Lung (tissue), 12 donors: Measurements from ENCODE around the gene MED27. TPM values are rescaled to one million over a fixed set of nuclear protein-coding genes. Genes with fewer than 3 reads are reported as not detected.

Experiments used
- ATAC-seq: fragments of 200-7000 bp; cut with Tn5 transposase; one replicate; pipeline ENCODE4 v1.9.1; 2020; ENCODE audit warnings: moderate number of reproducible peaks; ENCODE audit not compliant: insufficient read depth, low FRiP score
- DNase-seq, 3 donors: peaks; one replicate each; pipeline ENCODE4 v3.0.0-alpha.2; 2013 to 2017
- H3K27ac ChIP-seq, 2 donors: one replicate each; pipeline ENCODE4 v1.5.1; 2013; ENCODE audit warnings: mild to moderate bottlenecking in 2 of 2, moderate library complexity in 2 of 2, control low read depth in 1 of 2, inconsistent platforms in 1 of 2, low read depth in 1 of 2, low read length in 1 of 2
- H3K27me3 ChIP-seq, 3 donors: one replicate each; pipeline ENCODE4 v1.5.1; 2013; ENCODE audit warnings: low read length in 2 of 3; ENCODE audit not compliant: control insufficient read depth in 3 of 3, insufficient read depth in 3 of 3
- H3K36me3 ChIP-seq, 4 donors: one replicate each; pipeline ENCODE4 v1.5.1; 2013; ENCODE audit warnings: low read length in 4 of 4, mild to moderate bottlenecking in 1 of 4, moderate library complexity in 1 of 4; ENCODE audit not compliant: control insufficient read depth in 4 of 4, insufficient read depth in 4 of 4
- H3K4me1 ChIP-seq, 5 donors: one replicate each; pipeline ENCODE4 v1.5.1; 2013; ENCODE audit warnings: low read length in 5 of 5, mild to moderate bottlenecking in 2 of 5, moderate library complexity in 1 of 5; ENCODE audit not compliant: control insufficient read depth in 5 of 5, insufficient read depth in 5 of 5
- H3K4me3 ChIP-seq: one replicate; pipeline ENCODE4 v1.5.1; 2013; ENCODE audit warnings: mild to moderate bottlenecking, control low read depth, moderate library complexity
- H3K9ac ChIP-seq, 2 donors: one replicate each; pipeline ENCODE4 v1.5.1; 2013; ENCODE audit warnings: low read length in 2 of 2, control low read depth in 1 of 2; ENCODE audit not compliant: insufficient read depth in 1 of 2
- H3K9me3 ChIP-seq, 4 donors: one replicate each; pipeline ENCODE4 v1.5.1; 2013; ENCODE audit warnings: low read length in 3 of 4, mild to moderate bottlenecking in 1 of 4, moderate library complexity in 1 of 4; ENCODE audit not compliant: control insufficient read depth in 4 of 4, insufficient read depth in 3 of 4
- CTCF ChIP-seq: IDR thresholded peaks from 2 replicates; pipeline ENCODE4 v1.5.1; 2012; ENCODE audit warnings: mild to moderate bottlenecking; ENCODE audit errors: control extremely low read depth, extremely low read depth
- WGBS, 2 donors: extraction: QIAGEN DNeasy Blood & Tissue Kit; methylation state at CpG; one replicate each; pipeline ENCODE4 v1.1.7; 2013; 5-methylcytosine and 5-hydroxymethylcytosine counted together
- polyA plus RNA-seq, 2 donors: library from polyadenylated mRNA; stranded (reverse); fragments of 200-250 nt; gene quantifications; one replicate each; pipeline ENCODE4 v1.2.1, GENCODE V29; 2013
- total RNA-seq, 2 donors: library from RNA; depleted of rRNA in 1 of 2; stranded (reverse); fragments of >200 nt in 1 of 2; gene quantifications; one replicate each; pipeline ENCODE4 v1.2.1, GENCODE V29; 2014 to 2021
- donor health status: control.
- donor health status: control.
- donor health status: Bipolar disorder and iron deficiency.
- donor health status: healthy.
- donor health status: DM: yes; HTN: yes; CAD: no.

MED27 gene
- total and polyA plus RNA-seq, 4 donors: 9.8 to 22.3 (median 16.7) TPM

DNA sequence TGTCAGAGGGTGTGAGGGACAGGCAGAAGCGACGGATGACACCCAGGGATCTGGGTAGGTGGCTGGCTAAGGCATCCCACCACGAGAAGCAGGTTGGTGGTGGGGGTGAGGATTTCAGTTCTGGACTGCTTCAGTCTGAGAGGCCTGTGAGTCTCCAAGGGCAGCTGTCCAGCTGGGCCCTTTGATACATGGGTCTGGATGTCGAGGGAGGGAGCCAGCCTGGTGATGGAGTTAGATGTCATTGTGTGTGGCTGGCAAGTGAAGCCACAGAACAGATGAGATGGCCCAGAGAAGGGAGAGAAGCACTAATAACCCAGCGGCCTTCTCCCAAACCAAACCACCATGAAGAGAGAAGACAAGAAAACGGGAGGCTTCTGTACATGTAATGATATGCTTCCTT is 11.1 kb downstream of the MED27 start:
- no peak for DNase-seq
- Histone ChIP-seq H3K9me3 (no peaks in the 10 kb centered on the region), H3K27ac (no peak overlapping the region), H3K4me3 (no peak overlapping the region), H3K4me1 (peaks cover 0 to 5% (median 0%) of the 10 kb centered on the region in 5 donors), H3K36me3 (peaks cover 0 to 25% (median 8%) of the 10 kb centered on the region in 4 donors), H3K9ac (no peak overlapping the region), H3K27me3 (no peaks in the 10 kb centered on the region)
- no peak for TF ChIP-seq CTCF
- WGBS, 2 donors: 88 to 90% methylated on average over 6 of the region's 6 CpGs
- ATAC-seq: no peak

GRCh38 chr9:132066511-132066910 is 13.2 kb downstream of the MED27 start:
- ATAC-seq (no peak), DNase-seq (no peak)
- H3K4me1 ChIP-seq: peaks cover 0 to 7% (median 0%) of the 10 kb centered on the region in 5 donors
- H3K27me3 ChIP-seq: no peaks in the 10 kb centered on the region
- H3K36me3 ChIP-seq: peaks cover 0 to 20% (median 3%) of the 10 kb centered on the region in 4 donors
- no peak overlapping the region for H3K9ac ChIP-seq
- H3K9me3 ChIP-seq: no peaks in the 10 kb centered on the region
- no peak for TF ChIP-seq CTCF
- H3K4me3 ChIP-seq: no peak overlapping the region
- WGBS, 2 donors: 96 to 100% methylated on average over 3 of the region's 3 CpGs
- H3K27ac ChIP-seq: no peak overlapping the region

DNA sequence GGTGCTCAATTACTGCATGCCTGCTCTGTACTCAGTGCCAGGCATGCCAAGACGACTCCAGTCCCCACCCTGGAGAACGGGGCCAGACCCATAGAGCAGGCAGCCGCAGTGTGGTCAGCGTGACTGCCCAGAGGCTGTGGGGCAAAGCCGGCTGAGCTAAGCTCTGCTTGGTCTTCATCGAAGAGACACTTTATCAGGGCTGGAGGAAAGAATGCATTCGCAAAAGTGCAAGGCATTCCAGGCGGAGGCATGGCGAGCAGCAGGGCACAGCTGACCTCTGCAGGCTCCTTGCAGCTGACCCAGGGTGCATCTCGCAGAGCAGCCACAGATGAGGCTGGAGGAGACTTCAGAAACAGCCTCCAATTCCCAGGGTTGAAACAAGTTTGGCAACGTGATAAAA is 13.6 kb downstream of the MED27 start:
- no peak for ATAC-seq
- Histone ChIP-seq H3K4me3 (no peak overlapping the region), H3K27me3 (no peaks in the 10 kb centered on the region), H3K4me1 (peaks cover 0 to 7% (median 0%) of the 10 kb centered on the region in 5 donors), H3K9ac (no peak overlapping the region), H3K27ac (no peak overlapping the region), H3K9me3 (no peaks in the 10 kb centered on the region), H3K36me3 (peaks cover 0 to 20% (median under 1%) of the 10 kb centered on the region in 4 donors)
- 92 to 94% methylated on average over 11 of the region's 11 CpGs for WGBS, 2 donors
- no peak for TF ChIP-seq CTCF
- no peak for DNase-seq

GRCh38 chr9:132063281-132063680 is 16.4 kb downstream of the MED27 start:
- no peaks in the 10 kb centered on the region for H3K9me3 ChIP-seq
- no peak for DNase-seq
- no peaks in the 10 kb centered on the region for H3K27me3 ChIP-seq
- no peak for ATAC-seq
- TF ChIP-seq CTCF: no peak
- H3K36me3 ChIP-seq: peaks cover 0 to 7% (median 0%) of the 10 kb centered on the region in 4 donors
- peaks cover 0 to 2% (median 0%) of the 10 kb centered on the region in 5 donors for H3K4me1 ChIP-seq
- no peak overlapping the region for H3K4me3 ChIP-seq
- H3K27ac ChIP-seq: no peak overlapping the region
- WGBS, 2 donors: 61 to 72% methylated on average over 6 of the region's 6 CpGs
- no peak overlapping the region for H3K9ac ChIP-seq
